OCI-LY3 (cell line): ENCODE results near the gene ZNF598.

Experiments used
- CTCF ChIP-seq: fragments of 200-600, 300-600 bp; sonication (generic); IDR thresholded peaks from 2 replicates; pipeline ENCODE4 v1.5.1; 2014; ENCODE audit warnings: antibody characterized with exemption, low read length, low read depth
- EZH2phosphoT487 ChIP-seq: fragments of 200-600 bp; shearing (Covaris generic); IDR thresholded peaks from 2 replicates; pipeline ENCODE4 v1.6.1; 2018; ENCODE audit warnings: antibody characterized with exemption, mixed run types, low read depth

- TF ChIP-seq CTCF (no peak), EZH2phosphoT487 (no peak)
Observed at GRCh38 chr16:1978476-1979120, 31.0 kb downstream of the ZNF598 start.
